OCI-LY3 (cell line): Measurements from ENCODE around the gene BEST4.

Experiments
- EZH2phosphoT487 ChIP-seq: fragments of 200-600 bp; shearing (Covaris generic); IDR thresholded peaks from 2 replicates; pipeline ENCODE4 v1.6.1; 2018; ENCODE audit warnings: antibody characterized with exemption, mixed run types, low read depth
- TF ChIP-seq, protein P1 (sequence below): fragments of 200-600, 300-600 bp; sonication (generic); IDR thresholded peaks from 2 replicates; pipeline ENCODE4 v1.5.1; 2014; ENCODE audit warnings: antibody characterized with exemption, low read length, low read depth

DNA sequence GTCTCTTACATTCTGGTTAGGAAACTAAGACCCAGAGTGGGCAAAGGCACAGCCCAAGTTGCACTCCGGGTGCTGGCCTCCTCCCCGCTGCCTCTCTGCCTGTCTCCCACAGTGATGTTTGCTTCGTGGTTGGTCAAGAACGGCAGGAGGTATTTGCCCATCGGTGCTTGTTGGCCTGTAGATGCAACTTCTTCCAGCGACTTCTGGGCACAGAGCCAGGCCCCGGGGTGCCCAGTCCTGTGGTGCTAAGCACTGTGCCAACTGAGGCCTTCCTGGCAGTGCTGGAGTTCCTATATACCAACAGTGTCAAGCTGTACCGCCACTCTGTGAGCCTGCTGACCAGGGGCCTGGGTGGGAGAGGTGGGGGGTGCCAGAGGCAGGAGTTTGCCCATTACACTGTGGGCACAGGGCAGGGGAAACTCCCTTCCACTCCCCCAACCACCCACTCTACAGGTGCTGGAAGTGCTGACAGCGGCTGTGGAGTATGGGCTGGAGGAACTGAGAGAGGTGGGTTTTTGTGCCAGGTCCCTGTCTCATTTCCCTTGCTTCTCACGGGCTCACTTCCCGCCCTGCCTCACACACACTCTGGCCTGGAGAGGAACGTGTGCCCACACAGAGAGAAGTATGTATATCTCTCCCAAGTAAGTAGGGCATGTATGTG lies 22.3 kb upstream of the BEST4 start:
- TF ChIP-seq, protein P1, sequence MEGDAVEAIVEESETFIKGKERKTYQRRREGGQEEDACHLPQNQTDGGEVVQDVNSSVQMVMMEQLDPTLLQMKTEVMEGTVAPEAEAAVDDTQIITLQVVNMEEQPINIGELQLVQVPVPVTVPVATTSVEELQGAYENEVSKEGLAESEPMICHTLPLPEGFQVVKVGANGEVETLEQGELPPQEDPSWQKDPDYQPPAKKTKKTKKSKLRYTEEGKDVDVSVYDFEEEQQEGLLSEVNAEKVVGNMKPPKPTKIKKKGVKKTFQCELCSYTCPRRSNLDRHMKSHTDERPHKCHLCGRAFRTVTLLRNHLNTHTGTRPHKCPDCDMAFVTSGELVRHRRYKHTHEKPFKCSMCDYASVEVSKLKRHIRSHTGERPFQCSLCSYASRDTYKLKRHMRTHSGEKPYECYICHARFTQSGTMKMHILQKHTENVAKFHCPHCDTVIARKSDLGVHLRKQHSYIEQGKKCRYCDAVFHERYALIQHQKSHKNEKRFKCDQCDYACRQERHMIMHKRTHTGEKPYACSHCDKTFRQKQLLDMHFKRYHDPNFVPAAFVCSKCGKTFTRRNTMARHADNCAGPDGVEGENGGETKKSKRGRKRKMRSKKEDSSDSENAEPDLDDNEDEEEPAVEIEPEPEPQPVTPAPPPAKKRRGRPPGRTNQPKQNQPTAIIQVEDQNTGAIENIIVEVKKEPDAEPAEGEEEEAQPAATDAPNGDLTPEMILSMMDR: no peak
- no peak for TF ChIP-seq EZH2phosphoT487
